ENCODE measurements around the gene CDH1.

The CDH1 gene

GRCh38 chr16:68732042-68732680, 4.9 kb upstream of the CDH1 start:
- DNase-seq (ENCODE audit: low read depth) = no peak

- DNase-seq (ENCODE audit: low read depth) = no peak
Measured at GRCh38 chr16:68732741-68733399, 4.2 kb upstream of the CDH1 start.

GRCh38 chr16:68733570-68733969, 3.5 kb upstream of the CDH1 start:
- DNase-seq (ENCODE audit: low read depth) = no peak

GRCh38 chr16:68734782-68735181, 2.3 kb upstream of the CDH1 start:
- no peak for DNase-seq (ENCODE audit: low read depth)

- no peak for DNase-seq (ENCODE audit: low read depth)
Measured at GRCh38 chr16:68736561-68736960, 531 bp upstream of the CDH1 start.

- DNase-seq (ENCODE audit: low read depth) = no peak
Measured at GRCh38 chr16:68737730-68738629, 888 bp downstream of the CDH1 start.

GRCh38 chr16:68739964-68740627, 3.0 kb downstream of the CDH1 start:
- no peak for DNase-seq (ENCODE audit: low read depth)

- DNase-seq (ENCODE audit: low read depth) = no peak
Measured at GRCh38 chr16:68740628-68741346, 3.7 kb downstream of the CDH1 start.

- no peak for DNase-seq (ENCODE audit: low read depth)
Measured at GRCh38 chr16:68743664-68744063, 6.6 kb downstream of the CDH1 start.

GRCh38 chr16:68744744-68745280, 7.7 kb downstream of the CDH1 start:
- DNase-seq (ENCODE audit: low read depth) = no peak

- DNase-seq (ENCODE audit: low read depth) = no peak
Measured at GRCh38 chr16:68746951-68747350, 9.9 kb downstream of the CDH1 start.

GRCh38 chr16:68749432-68749831, 12.3 kb downstream of the CDH1 start:
- DNase-seq (ENCODE audit: low read depth) = no peak

GRCh38 chr16:68750193-68750695, 13.2 kb downstream of the CDH1 start:
- DNase-seq (ENCODE audit: low read depth) = no peak

- DNase-seq (ENCODE audit: low read depth) = no peak
Measured at GRCh38 chr16:68751160-68751559, 14.1 kb downstream of the CDH1 start.

- no peak for DNase-seq (ENCODE audit: low read depth)
Measured at GRCh38 chr16:68752602-68753001, 15.5 kb downstream of the CDH1 start.

GRCh38 chr16:68754084-68754792, 17.1 kb downstream of the CDH1 start:
- no peak for DNase-seq (ENCODE audit: low read depth)

GRCh38 chr16:68756239-68756915, 19.3 kb downstream of the CDH1 start:
- DNase-seq (ENCODE audit: low read depth) = peak; percentile 68

- no peak for DNase-seq (ENCODE audit: low read depth)
Measured at GRCh38 chr16:68757625-68757935, 20.5 kb downstream of the CDH1 start.

- DNase-seq (ENCODE audit: low read depth) = no peak
Measured at GRCh38 chr16:68759062-68759461, 22.0 kb downstream of the CDH1 start.

GRCh38 chr16:68760671-68761275, 23.7 kb downstream of the CDH1 start:
- peak; percentile 63 for DNase-seq (ENCODE audit: low read depth)
